ENCODE data around the gene PACRG.
A peak's percentile ranks its signal among the peaks of the same experiment; 100 is the strongest.

Gene PACRG

GRCh38 chr6:162873537-162873936, 145.8 kb downstream of the PACRG start:
- DNase-seq: no peak

- no peak for DNase-seq
Measured at GRCh38 chr6:162875070-162875469, 147.3 kb downstream of the PACRG start.

- no peak for DNase-seq
Measured at GRCh38 chr6:162882801-162883481, 155.2 kb downstream of the PACRG start.

- no peak for DNase-seq
Measured at GRCh38 chr6:162887981-162888689, 160.4 kb downstream of the PACRG start.

GRCh38 chr6:162889303-162889702, 161.5 kb downstream of the PACRG start:
- no peak for DNase-seq

GRCh38 chr6:162898011-162898410, 170.2 kb downstream of the PACRG start:
- DNase-seq: no peak

- no peak for DNase-seq
Measured at GRCh38 chr6:162899148-162899547, 171.4 kb downstream of the PACRG start.

GRCh38 chr6:162900503-162900902, 172.7 kb downstream of the PACRG start:
- no peak for DNase-seq

- DNase-seq: no peak
Measured at GRCh38 chr6:162904069-162904663, 176.4 kb downstream of the PACRG start.

- DNase-seq: no peak
Measured at GRCh38 chr6:162906479-162906878, 178.7 kb downstream of the PACRG start.

- DNase-seq: peak; percentile 32
Measured at GRCh38 chr6:162907876-162908481, 180.2 kb downstream of the PACRG start.

- no peak for DNase-seq
Measured at GRCh38 chr6:162913206-162913605, 185.4 kb downstream of the PACRG start.

GRCh38 chr6:162917506-162917905, 189.7 kb downstream of the PACRG start:
- DNase-seq: no peak

- DNase-seq: no peak
Measured at GRCh38 chr6:162921062-162921461, 193.3 kb downstream of the PACRG start.

GRCh38 chr6:162921510-162922040, 193.8 kb downstream of the PACRG start:
- no peak for DNase-seq

- DNase-seq: no peak
Measured at GRCh38 chr6:162922563-162923166, 194.9 kb downstream of the PACRG start.

- no peak for DNase-seq
Measured at GRCh38 chr6:162934844-162935243, 207.1 kb downstream of the PACRG start.

- DNase-seq: no peak
Measured at GRCh38 chr6:162940426-162940825, 212.7 kb downstream of the PACRG start.

GRCh38 chr6:162941128-162941527, 213.4 kb downstream of the PACRG start:
- DNase-seq: no peak

- no peak for DNase-seq
Measured at GRCh38 chr6:162942866-162943265, 215.1 kb downstream of the PACRG start.

GRCh38 chr6:162943369-162943768, 215.6 kb downstream of the PACRG start:
- no peak for DNase-seq

- DNase-seq: no peak
Measured at GRCh38 chr6:162951164-162951743, 223.5 kb downstream of the PACRG start.

GRCh38 chr6:162952423-162952822, 224.6 kb downstream of the PACRG start:
- DNase-seq: no peak
